Gastroesophageal sphincter (tissue), 4 donors: ENCODE results near the gene PDF. TPM values are rescaled to one million over a fixed set of nuclear protein-coding genes. Genes with fewer than 3 reads are reported as not detected.
A peak's percentile ranks its signal among the peaks of the same experiment; 100 is the strongest.

Experiments used
- ATAC-seq: fragments of 150-250 bp; one replicate; pipeline ENCODE4 v1.9.1; 2016; ENCODE audit warnings: mild to moderate bottlenecking, moderate library complexity
- H3K27ac ChIP-seq, 4 donors: fragments of 200-600 bp; sonication (generic) in 3 of 4; 1 replicate in 3 of 4; 2 replicates in 1 of 4; pipeline ENCODE4 v1.5.1; 2016 to 2019
- H3K27me3 ChIP-seq: fragments of 200-600 bp; sonication (generic); one replicate; pipeline ENCODE4 v1.5.1; 2019
- H3K36me3 ChIP-seq, 2 donors: fragments of 200-600 bp; sonication (generic); one replicate each; pipeline ENCODE4 v1.5.1; 2019; ENCODE audit warnings: control low read depth in 1 of 2
- H3K4me1 ChIP-seq, 3 donors: fragments of 200-600 bp; sonication (generic); 1 replicate in 2 of 3; 2 replicates in 1 of 3; pipeline ENCODE4 v1.5.1; 2016 to 2019; ENCODE audit warnings: control low read depth in 2 of 3
- H3K4me3 ChIP-seq, 2 donors: fragments of 200-600 bp; sonication (generic); one replicate each; pipeline ENCODE4 v1.5.1; 2019; ENCODE audit warnings: mild to moderate bottlenecking in 1 of 2, moderate library complexity in 1 of 2
- H3K9me3 ChIP-seq, 3 donors: fragments of 200-600 bp; sonication (generic); one replicate each; pipeline ENCODE4 v1.5.1; 2017 to 2019; ENCODE audit warnings: control low read depth in 2 of 3
- CTCF ChIP-seq, 4 experiments: fragments of 200-600 bp in 2 of 4; fragments of 450-650 bp in 2 of 4; sonication (generic) in 1 of 4; IDR thresholded peaks; one replicate each; pipeline ENCODE4 v1.5.1; 2017 to 2019; ENCODE audit warnings: antibody characterized with exemption in 4 of 4, mild to moderate bottlenecking in 2 of 4, moderate library complexity in 2 of 4
- EP300 ChIP-seq: sonication (generic); formaldehyde crosslinking; IDR thresholded peaks from one replicate; pipeline ENCODE4 v1.6.1; 2017; ENCODE audit warnings: antibody characterized with exemption, mild to moderate bottlenecking
- POLR2A ChIP-seq, 2 donors: fragments of 450-650 bp; IDR thresholded peaks; one replicate each; pipeline ENCODE4 v1.6.1; 2017; ENCODE audit warnings: antibody characterized with exemption in 2 of 2, mild to moderate bottlenecking in 2 of 2, moderate library complexity in 1 of 2
- POLR2AphosphoS5 ChIP-seq: sonication (generic); formaldehyde crosslinking; IDR thresholded peaks from one replicate; pipeline ENCODE4 v1.6.1; 2017; ENCODE audit warnings: antibody characterized with exemption
- WGBS, 2 donors: methylation state at CpG; one replicate each; pipeline ENCODE4 v1.1.5; 2018; ENCODE audit warnings: low coverage in 1 of 2; 5-methylcytosine and 5-hydroxymethylcytosine counted together
- total RNA-seq, 4 donors: library from RNA; depleted of rRNA; stranded (reverse); fragments of >200 nt; gene quantifications; one replicate each; pipeline ENCODE4 v1.1.0, GENCODE V29; 2016

PDF gene
- total RNA-seq, 4 donors from 2014 or later = 0.49 to 16.0 (median 13.7) TPM

GRCh38 chr16:69326172-69326873, 4.1 kb downstream of the PDF start:
- peaks cover 0 to 64% (median 9%) of the 10 kb centered on the region in 3 donors for H3K4me1 ChIP-seq
- H3K27me3 ChIP-seq = no peaks in the 10 kb centered on the region
- no peaks in the 10 kb centered on the region for H3K9me3 ChIP-seq
- H3K27ac ChIP-seq = no peak overlapping the region
- no peak overlapping the region for H3K4me3 ChIP-seq
- WGBS, 2 donors = 35 to 37% methylated on average over 6 to 7 of the region's 7 CpGs
- no peak for TF ChIP-seq CTCF (IDR thresholded peaks at IDR 0.05)
- no peak for TF ChIP-seq EP300
- no peak for TF ChIP-seq POLR2A (IDR thresholded peaks at IDR 0.05)
- TF ChIP-seq POLR2AphosphoS5 = no peak
- ATAC-seq = no peak
- H3K36me3 ChIP-seq = peaks cover 0 to 70% of the 10 kb centered on the region in 2 donors

GRCh38 chr16:69325784-69326171, 4.6 kb downstream of the PDF start:
- no peaks in the 10 kb centered on the region for H3K27me3 ChIP-seq
- no peak for ATAC-seq
- H3K36me3 ChIP-seq = peaks cover 0 to 75% of the 10 kb centered on the region in 2 donors
- TF ChIP-seq POLR2AphosphoS5 (no peak), POLR2A (IDR thresholded peaks at IDR 0.05) (no peak), CTCF (IDR thresholded peaks at IDR 0.05) (no peak), EP300 (no peak)
- no peaks in the 10 kb centered on the region for H3K9me3 ChIP-seq
- peaks cover 0 to 58% (median 9%) of the 10 kb centered on the region in 3 donors for H3K4me1 ChIP-seq
- no peak overlapping the region for H3K27ac ChIP-seq
- no peak overlapping the region for H3K4me3 ChIP-seq
- 93% methylated on average over 2 of the region's 6 CpGs; no CpG with 5 or more reads in 1 of the 2 donors for WGBS, 2 donors

GRCh38 chr16:69324585-69325253, 5.7 kb downstream of the PDF start:
- Histone ChIP-seq H3K27me3 (no peaks in the 10 kb centered on the region), H3K9me3 (no peaks in the 10 kb centered on the region), H3K27ac (no peak overlapping the region), H3K4me1 (peaks cover 0 to 55% (median 8%) of the 10 kb centered on the region in 3 donors), H3K4me3 (no peak overlapping the region), H3K36me3 (peaks cover 0 to 86% of the 10 kb centered on the region in 2 donors)
- TF ChIP-seq POLR2AphosphoS5 (no peak), POLR2A (IDR thresholded peaks at IDR 0.05) (no peak), CTCF (IDR thresholded peaks at IDR 0.05) (no peak), EP300 (no peak)
- 81% methylated on average over 7 to 9 of the region's 10 CpGs for WGBS, 2 donors
- ATAC-seq = no peak

GRCh38 chr16:69324013-69324531, 6.3 kb downstream of the PDF start:
- H3K4me1 ChIP-seq = peaks cover 0 to 48% (median 4%) of the 10 kb centered on the region in 3 donors
- peak overlapping the region in 1 of 4 donors; percentile 6 for H3K27ac ChIP-seq
- no peaks in the 10 kb centered on the region for H3K9me3 ChIP-seq
- no peak for TF ChIP-seq EP300
- H3K27me3 ChIP-seq = no peaks in the 10 kb centered on the region
- peaks cover 0 to 92% of the 10 kb centered on the region in 2 donors for H3K36me3 ChIP-seq
- no peak overlapping the region for H3K4me3 ChIP-seq
- ATAC-seq = no peak
- WGBS, 2 donors = 31 to 73% methylated on average over 2 of the region's 8 CpGs

- Histone ChIP-seq H3K36me3 (peaks cover 0 to 96% of the 10 kb centered on the region in 2 donors), H3K27ac (no peak overlapping the region), H3K9me3 (no peaks in the 10 kb centered on the region), H3K4me3 (no peak overlapping the region), H3K4me1 (peaks cover 0 to 42% (median 4%) of the 10 kb centered on the region in 3 donors), H3K27me3 (no peaks in the 10 kb centered on the region)
- ATAC-seq = no peak
- 40 to 60% methylated on average over 1 of the region's 14 CpGs for WGBS, 2 donors
- TF ChIP-seq POLR2A (IDR thresholded peaks at IDR 0.05) (no peak), CTCF (IDR thresholded peaks at IDR 0.05) (no peak)
Observed at GRCh38 chr16:69323415-69323814, 7.0 kb downstream of the PDF start.
